GM19240 (cell line): Measurements from ENCODE around the gene PDE6A.

Experiments
- DNase-seq: peaks from one replicate; pipeline ENCODE4 v3.0.0; 2011; ENCODE audit warnings: low spot score; ENCODE audit not compliant: insufficient read length

Gene PDE6A

DNA sequence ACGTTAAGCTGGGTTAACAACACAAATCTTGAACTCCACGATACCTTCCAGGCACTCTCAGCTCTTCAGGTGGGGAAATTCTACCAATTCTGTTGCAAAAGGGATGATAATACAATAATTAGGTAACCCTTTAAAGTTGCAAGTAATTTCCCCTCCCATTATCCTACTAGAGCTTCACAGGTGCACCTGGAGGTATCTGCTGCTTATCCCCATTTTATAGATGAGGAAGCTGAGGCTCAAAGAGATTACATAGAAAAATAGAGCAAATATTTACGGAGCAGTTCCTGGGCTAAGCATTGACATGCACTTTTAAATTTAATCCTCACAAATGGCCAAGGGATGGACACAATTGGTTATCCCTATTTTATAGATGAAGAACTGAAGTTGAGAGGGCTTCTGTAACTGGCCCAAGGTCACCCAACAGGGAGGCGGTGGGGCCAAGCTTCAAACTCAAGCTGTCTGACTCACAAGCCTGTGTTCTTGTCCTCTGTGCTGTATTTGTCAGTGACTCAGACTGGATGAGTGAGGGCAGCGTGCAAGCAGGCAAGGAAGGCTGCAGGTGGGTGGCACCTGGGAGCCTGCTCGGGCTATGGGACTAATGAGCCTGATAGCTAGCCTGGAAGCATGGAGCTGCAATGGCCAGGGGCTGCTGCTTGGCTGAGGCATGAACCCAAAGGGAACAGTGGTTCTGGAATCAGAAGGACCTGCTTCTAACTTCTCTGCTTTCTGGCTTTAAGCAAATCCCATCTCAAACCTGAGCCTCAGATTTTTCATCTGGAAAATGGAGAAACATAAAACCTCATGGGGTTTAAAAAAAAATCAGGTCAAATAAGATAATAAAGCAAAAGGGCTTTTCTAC, 105.5 kb downstream of the PDE6A start:
- no peak for DNase-seq

GRCh38 chr5:149837680-149838269, 106.8 kb downstream of the PDE6A start:
- DNase-seq: no peak

DNA sequence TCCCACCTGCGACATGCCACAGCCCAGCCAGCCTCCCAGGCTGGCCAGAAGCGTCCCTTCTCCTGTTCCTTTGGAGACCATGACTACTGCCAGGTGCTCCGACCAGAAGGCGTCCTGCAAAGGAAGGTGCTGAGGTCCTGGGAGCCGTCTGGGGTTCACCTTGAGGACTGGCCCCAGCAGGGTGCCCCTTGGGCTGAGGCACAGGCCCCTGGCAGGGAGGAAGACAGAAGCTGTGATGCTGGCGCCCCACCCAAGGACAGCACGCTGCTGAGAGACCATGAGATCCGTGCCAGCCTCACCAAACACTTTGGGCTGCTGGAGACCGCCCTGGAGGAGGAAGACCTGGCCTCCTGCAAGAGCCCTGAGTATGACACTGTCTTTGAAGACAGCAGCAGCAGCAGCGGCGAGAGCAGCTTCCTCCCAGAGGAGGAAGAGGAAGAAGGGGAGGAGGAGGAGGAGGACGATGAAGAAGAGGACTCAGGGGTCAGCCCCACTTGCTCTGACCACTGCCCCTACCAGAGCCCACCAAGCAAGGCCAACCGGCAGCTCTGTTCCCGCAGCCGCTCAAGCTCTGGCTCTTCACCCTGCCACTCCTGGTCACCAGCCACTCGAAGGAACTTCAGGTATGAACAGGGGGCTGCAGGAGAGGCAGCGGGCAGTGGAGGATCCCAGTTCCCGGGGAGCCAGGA, 108.0 kb downstream of the PDE6A start:
- no peak for DNase-seq

DNA sequence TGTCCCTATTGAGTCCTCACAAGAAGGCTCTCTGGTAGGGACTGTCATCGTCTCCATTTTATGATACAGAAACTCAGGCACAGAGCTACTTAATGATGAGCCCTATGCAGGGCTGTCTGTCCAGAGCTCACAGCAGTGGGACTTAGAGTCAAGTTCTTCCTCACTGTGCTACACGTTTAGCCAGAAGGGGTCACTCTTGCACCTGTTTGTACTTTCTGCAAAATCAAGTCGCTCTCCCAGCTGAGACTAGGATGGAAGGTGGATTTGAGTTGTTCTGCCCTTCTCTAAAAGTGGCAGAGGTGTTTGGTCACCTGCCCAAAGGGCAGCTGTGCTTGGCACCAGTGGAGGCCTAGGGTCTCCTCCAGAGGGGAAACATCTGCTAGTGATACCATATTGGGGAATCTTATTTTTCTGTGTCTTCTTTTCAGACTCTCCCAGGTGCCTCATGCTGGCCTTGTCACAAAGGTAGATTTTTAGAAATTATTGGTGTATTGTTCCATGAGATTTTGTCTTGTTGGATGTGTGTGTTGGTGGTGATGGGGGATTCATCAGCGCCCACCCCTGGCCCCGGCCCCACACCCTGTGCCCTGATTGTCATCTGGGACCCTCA, 110.2 kb downstream of the PDE6A start:
- DNase-seq: peak; percentile 26

DNA sequence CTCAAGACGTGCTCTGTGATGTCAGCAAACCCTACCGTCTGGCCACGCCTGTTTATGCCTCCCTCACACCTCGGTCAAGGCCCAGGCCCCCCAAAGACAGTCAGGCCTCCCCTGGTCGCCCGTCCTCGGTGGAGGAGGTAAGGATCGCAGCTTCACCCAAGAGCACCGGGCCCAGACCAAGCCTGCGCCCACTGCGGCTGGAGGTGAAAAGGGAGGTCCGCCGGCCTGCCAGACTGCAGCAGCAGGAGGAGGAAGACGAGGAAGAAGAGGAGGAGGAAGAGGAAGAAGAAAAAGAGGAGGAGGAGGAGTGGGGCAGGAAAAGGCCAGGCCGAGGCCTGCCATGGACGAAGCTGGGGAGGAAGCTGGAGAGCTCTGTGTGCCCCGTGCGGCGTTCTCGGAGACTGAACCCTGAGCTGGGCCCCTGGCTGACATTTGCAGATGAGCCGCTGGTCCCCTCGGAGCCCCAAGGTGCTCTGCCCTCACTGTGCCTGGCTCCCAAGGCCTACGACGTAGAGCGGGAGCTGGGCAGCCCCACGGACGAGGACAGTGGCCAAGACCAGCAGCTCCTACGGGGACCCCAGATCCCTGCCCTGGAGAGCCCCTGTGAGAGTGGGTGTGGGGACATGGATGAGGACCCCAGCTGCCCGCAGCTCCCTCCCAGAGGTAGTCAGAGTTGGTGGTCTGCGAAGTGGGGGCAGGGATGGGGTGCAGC, 111.3 kb downstream of the PDE6A start:
- no peak for DNase-seq

- no peak for DNase-seq
Observed at GRCh38 chr5:149832636-149833035, 112.0 kb downstream of the PDE6A start.

GRCh38 chr5:149831492-149831891, 113.1 kb downstream of the PDE6A start:
- peak; percentile 50 for DNase-seq

DNA sequence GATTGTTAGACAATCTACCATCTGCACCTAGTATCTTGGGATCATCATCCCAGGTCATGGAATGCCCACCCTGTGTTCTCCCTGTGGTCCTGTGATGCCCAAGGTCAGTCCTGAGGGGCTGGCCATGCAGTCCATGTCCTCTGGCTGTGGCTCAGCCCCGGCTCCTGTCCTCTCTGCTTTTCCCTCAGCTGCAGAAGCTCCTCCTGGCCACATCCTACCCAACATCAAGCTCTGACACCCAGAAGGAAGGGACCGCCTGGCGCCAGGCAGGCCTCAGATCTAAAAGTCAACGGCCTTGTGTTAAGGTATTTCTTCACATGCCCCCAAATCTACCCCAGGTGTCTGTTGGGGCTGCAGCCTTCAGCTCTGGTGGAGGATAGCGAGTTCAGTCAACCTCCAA, 114.0 kb downstream of the PDE6A start:
- DNase-seq: no peak

DNA sequence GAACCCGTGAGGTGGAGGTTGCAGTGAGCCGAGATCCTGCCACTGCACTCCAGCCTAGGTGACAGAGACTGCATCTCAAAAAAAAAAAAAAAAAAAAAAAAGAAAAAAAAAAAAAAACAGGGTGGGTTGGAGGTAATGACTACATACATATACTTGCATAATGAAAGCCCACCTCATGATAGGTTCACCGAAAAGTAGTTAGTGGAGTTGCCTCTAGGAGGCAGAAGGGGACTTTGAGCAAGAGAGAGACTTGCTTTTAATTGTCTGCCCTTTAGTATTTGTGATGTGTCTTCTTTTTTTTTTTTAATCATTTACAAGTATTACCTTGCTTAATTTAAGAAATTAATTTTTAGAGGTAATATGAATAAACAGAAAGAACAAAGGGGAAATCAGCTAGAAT, 114.6 kb downstream of the PDE6A start:
- no peak for DNase-seq

GRCh38 chr5:149828161-149829011, 116.2 kb downstream of the PDE6A start:
- DNase-seq: peak; percentile 89

- no peak for DNase-seq
Observed at GRCh38 chr5:149827546-149827945, 117.0 kb downstream of the PDE6A start.

- no peak for DNase-seq
Observed at GRCh38 chr5:149827086-149827485, 117.5 kb downstream of the PDE6A start.

DNA sequence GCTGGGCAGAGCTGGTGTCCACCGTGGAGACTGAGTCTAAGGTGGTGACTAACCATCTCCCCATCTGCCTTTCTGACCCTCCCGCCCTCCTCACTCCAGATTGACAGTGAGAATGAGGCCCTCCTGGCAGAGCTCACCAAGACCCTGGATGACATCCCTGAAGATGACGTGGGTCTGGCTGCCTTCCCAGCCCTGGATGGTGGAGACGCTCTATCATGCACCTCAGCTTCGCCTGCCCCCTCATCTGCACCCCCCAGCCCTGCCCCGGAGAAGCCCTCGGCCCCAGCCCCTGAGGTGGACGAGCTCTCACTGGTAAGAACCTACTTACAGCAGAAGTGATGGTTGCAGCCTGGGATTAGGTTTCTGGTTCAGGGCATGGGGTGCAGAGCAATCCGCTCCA, 118.0 kb downstream of the PDE6A start:
- no peak for DNase-seq

DNA sequence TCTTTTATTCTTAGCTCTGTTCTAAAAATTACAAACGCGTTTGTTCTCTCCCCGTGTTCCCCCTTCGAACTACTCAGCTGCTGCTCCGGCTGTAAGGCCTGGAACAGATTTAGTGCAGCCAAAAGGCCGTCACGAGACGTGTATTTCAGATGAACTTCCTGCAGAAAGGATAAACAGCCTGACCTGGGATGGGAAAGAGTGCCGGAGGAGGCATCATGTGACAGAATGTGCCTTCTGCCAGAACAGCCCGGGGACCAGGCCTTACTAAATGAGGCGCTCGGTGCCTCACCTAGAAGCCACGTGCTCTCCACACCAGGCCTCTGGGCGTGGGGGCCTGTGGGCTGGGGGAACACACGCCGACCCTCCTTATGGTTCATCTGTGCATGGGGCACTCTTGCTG, 119.7 kb downstream of the PDE6A start:
- DNase-seq: no peak

GRCh38 chr5:149824120-149824519, 120.5 kb downstream of the PDE6A start:
- no peak for DNase-seq

DNA sequence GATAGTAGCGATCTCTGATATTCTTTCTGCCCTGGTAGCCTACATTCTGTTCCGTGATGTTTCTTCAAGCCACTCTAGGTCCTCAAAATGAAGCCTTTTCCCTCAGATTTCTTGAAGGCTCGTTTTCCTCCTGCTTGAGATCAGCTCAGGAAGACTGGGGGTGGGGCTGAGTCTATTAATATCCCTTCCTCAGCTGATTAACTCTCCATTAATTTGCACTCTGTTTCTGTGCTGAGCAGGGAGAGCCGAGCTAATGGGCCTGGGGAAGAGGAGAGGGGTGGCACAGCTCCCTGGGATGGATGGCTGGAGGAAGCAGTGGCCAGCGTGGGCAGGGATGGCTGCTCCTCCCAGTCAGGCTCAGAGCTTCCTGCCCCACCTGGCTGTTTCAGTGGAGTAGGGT, 121.2 kb downstream of the PDE6A start:
- DNase-seq: no peak

- no peak for DNase-seq
Observed at GRCh38 chr5:149822301-149822700, 122.3 kb downstream of the PDE6A start.

- DNase-seq: no peak
Observed at GRCh38 chr5:149820536-149821510, 123.8 kb downstream of the PDE6A start.

GRCh38 chr5:149820012-149820411, 124.6 kb downstream of the PDE6A start:
- DNase-seq: no peak
